Measurements from ENCODE around the gene SLC9C1.

SLC9C1 gene

DNA sequence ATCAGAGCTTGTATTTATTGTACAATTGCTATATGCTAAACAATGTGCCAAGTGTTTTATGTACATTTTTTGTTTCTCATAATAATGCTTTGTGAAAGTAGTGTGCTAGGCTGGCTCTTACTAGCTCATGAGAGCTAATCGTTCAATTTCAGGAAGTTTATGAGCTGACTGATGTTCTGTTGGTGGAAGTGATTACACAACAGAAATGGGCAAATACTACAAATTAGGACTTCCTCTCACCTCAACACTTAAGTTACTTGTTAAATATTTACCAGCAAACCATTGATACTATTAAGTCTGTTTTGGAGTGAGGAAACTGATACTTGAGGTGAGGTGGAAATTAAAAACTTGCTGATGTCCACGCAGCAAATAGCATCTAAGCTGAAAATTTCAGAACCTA lies 32.3 kb downstream of the SLC9C1 start:
- TF ChIP-seq, protein P1, sequence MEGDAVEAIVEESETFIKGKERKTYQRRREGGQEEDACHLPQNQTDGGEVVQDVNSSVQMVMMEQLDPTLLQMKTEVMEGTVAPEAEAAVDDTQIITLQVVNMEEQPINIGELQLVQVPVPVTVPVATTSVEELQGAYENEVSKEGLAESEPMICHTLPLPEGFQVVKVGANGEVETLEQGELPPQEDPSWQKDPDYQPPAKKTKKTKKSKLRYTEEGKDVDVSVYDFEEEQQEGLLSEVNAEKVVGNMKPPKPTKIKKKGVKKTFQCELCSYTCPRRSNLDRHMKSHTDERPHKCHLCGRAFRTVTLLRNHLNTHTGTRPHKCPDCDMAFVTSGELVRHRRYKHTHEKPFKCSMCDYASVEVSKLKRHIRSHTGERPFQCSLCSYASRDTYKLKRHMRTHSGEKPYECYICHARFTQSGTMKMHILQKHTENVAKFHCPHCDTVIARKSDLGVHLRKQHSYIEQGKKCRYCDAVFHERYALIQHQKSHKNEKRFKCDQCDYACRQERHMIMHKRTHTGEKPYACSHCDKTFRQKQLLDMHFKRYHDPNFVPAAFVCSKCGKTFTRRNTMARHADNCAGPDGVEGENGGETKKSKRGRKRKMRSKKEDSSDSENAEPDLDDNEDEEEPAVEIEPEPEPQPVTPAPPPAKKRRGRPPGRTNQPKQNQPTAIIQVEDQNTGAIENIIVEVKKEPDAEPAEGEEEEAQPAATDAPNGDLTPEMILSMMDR (IDR thresholded peaks at IDR 0.05; ENCODE audit: control extremely low read depth, extremely low read depth, low read depth, missing control alignments) = no peak
- ChIA-PET CTCF (interaction anchor here (2.0 kb wide), 1 partner anchor 14 kb away, joined by 13 read pairs; no protein-coding TSS in a partner anchor), POLR2A (no interaction called here)
- no peak for DNase-seq (ENCODE audit: extremely low spot score)

DNA sequence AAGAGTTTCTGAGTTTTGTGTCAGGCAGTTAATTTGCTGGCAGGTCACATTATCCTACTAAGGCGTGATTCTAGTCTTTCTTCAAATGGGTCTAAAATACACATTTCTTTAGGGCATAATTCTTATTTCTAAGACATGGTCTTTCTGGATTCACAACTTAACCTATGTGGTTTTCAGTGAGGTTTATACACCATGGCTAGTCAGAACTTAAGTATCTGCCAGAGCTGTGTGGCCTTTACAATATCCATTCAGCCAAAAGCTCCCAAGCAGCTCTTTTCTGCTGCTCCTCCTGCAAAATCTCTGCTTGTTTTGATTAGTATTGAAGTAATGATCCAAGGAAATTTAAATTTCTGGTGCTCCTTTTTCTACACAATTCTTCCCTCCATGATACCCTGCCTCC lies 33.5 kb downstream of the SLC9C1 start:
- POLR2A ChIA-PET = no interaction called here
- CTCF ChIA-PET = interaction anchor here (1.0 to 2.0 kb wide), 2 partner anchors 12 to 33 kb away, joined by 3 to 13 read pairs; no protein-coding TSS in a partner anchor
- TF ChIP-seq, protein P1 (IDR thresholded peaks at IDR 0.05; ENCODE audit: control extremely low read depth, extremely low read depth, low read depth, missing control alignments) = no peak
- no peak for DNase-seq (ENCODE audit: extremely low spot score)

DNA sequence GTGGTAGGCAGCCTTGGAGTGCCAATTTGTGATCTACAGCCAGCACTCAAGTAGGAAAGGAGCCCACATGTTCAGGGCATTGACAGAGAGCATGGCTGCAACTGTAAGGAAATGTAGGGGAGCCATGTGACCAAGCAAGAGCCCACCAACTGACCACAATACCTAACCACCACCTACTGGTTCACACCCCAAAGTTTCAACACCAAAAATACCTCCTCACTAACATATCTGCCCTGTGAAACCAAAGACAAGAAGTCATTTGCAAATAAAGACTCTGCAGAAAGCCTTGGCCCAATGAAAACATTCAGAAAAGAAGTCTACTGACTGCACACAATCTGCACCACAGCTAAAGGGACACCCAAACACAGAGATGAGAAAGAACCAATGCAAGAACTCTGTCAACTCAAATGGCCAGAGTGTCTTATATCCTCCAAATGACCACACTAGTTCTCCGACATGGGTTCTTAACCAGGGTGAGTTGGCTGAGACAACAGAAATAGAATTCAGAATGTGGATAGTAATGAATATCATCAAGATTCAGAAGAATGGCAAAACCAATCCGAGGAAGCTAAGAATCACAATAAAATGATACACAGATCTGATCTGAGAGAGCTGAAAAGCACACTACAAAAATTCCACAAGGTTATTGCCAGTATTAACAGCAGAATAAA lies 40.6 kb downstream of the SLC9C1 start:
- CTCF ChIA-PET = no interaction called here
- DNase-seq (ENCODE audit: extremely low spot score) = no peak

DNA sequence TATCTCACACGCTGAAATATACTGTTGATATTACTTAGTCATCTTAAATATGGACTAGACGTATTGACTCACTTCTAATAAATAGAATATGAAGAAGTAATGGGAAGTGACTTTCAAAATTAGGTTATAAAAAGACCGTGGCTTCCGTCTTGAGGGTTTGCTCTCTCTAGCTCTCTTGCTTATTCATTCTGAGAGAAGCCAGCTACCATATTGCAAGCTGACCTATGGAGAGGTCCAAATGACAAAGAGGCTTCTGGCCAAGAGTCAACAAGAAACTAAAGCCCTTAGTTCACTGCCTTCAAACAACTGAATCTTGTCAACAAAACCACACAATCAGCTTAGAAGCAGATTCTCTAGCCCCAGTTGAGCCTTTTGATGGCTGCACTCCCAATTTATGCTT lies 46.1 kb downstream of the SLC9C1 start:
- TF ChIP-seq, protein P1 (IDR thresholded peaks at IDR 0.05; ENCODE audit: control extremely low read depth, extremely low read depth, low read depth, missing control alignments) = no peak
- peak; percentile 13 for DNase-seq (ENCODE audit: extremely low spot score)
- POLR2A ChIA-PET = no interaction called here
- CTCF ChIA-PET = interaction anchor here (1.1 to 3.4 kb wide), 6 partner anchors 13 to 110 kb away, joined by 4 to 16 read pairs (median 4); no protein-coding TSS in a partner anchor

More for the DNA sequence above, 40.6 kb downstream of the SLC9C1 start:
- TF ChIP-seq, protein P1 (IDR thresholded peaks at IDR 0.05; ENCODE audit: control extremely low read depth, extremely low read depth, low read depth, missing control alignments) = no peak
- POLR2A ChIA-PET = no interaction called here

DNA sequence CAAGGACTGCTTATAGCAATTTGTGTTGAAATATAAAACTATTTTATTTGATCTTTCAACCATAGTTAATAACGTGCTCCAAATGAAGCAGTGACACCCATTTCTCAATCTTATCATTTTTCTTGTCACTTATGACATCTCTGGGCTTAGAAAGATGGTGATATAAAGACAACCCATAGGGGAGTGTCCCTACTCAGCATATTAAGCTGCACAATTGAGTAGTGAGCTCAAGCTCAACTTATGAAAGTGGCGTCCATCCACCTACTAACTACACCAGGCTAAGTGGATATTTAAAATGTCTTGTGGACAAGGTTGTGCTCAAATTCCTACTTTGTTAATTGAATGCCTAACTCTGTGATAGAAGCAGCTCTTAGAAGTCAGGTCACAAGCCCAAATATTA lies 46.7 kb downstream of the SLC9C1 start:
- no peak for DNase-seq (ENCODE audit: extremely low spot score)
- TF ChIP-seq, protein P1 (IDR thresholded peaks at IDR 0.05; ENCODE audit: control extremely low read depth, extremely low read depth, low read depth, missing control alignments) = no peak
- ChIA-PET POLR2A (no interaction called here), CTCF (interaction anchor here (1.1 to 3.4 kb wide), 9 partner anchors 9 to 109 kb away, joined by 3 to 16 read pairs (median 4); no protein-coding TSS in a partner anchor)

DNA sequence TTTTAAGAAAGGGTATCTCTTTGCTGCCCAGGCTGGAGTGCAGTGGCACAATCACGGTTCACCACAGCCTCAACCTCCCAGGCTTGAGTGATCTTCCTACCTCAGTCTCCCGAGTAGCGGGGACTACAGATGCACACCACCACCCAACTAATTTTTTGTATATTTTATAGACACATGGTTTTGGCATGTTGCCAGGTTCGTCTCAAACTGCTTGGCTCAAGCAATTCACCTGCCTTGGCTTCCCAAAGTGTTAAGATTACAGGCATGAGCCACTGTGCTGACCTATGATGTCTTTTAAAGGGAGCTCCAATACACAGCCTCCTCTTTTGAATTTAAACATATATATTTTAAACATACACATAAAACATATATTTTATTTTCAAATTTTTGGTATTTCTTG lies 60.9 kb downstream of the SLC9C1 start:
- POLR2A ChIA-PET = no interaction called here
- CTCF ChIA-PET = no interaction called here
- TF ChIP-seq, protein P1 (IDR thresholded peaks at IDR 0.05; ENCODE audit: control extremely low read depth, extremely low read depth, low read depth, missing control alignments) = no peak
- DNase-seq (ENCODE audit: extremely low spot score) = no peak
